Immature natural killer cell (primary cell): ENCODE results near the gene APLP1. TPM values are rescaled to one million over a fixed set of nuclear protein-coding genes. Genes with fewer than 3 reads are reported as not detected.
A peak's percentile ranks its signal among the peaks of the same experiment; 100 is the strongest.
"Not testable (repeated sequence)": the region's sequence is repeated elsewhere in the genome, so short reads cannot be mapped to it uniquely, and the experiment has no call there.

Source experiments
- DNase-seq, 3 donors: peaks; one replicate each; pipeline ENCODE4 v3.0.0; 2022; ENCODE audit warnings: mixed read lengths in 1 of 3
- H3K27ac Mint-ChIP-seq, 6 donors: one replicate each; pipeline ENCODE4 v1.8.0; 2020; ENCODE audit warnings: mixed read lengths in 6 of 6, mild to moderate bottlenecking in 5 of 6, inconsistent platforms in 4 of 6, moderate library complexity in 3 of 6
- H3K27me3 Mint-ChIP-seq, 3 donors: one replicate each; pipeline ENCODE4 v1.8.0; 2020 to 2021; ENCODE audit warnings: low read depth in 3 of 3, mild to moderate bottlenecking in 3 of 3, mixed read lengths in 3 of 3, moderate library complexity in 3 of 3, inconsistent platforms in 1 of 3
- H3K36me3 Mint-ChIP-seq, 3 donors: one replicate each; pipeline ENCODE4 v1.8.0; 2020; ENCODE audit warnings: mixed read lengths in 3 of 3, inconsistent platforms in 2 of 3, mild to moderate bottlenecking in 2 of 3
- H3K4me1 Mint-ChIP-seq, 2 donors: one replicate each; pipeline ENCODE4 v1.8.0; 2020; ENCODE audit warnings: inconsistent platforms in 2 of 2, mild to moderate bottlenecking in 2 of 2, mixed read lengths in 2 of 2, moderate library complexity in 1 of 2
- H3K4me3 Mint-ChIP-seq, 5 donors: one replicate each; pipeline ENCODE4 v1.8.0; 2020; ENCODE audit warnings: mild to moderate bottlenecking in 5 of 5, mixed read lengths in 5 of 5, inconsistent platforms in 3 of 5, moderate library complexity in 3 of 5
- H3K9me3 Mint-ChIP-seq, 6 donors: one replicate each; pipeline ENCODE4 v1.8.0; 2020; ENCODE audit warnings: mild to moderate bottlenecking in 6 of 6, mixed read lengths in 6 of 6, inconsistent platforms in 4 of 6, moderate library complexity in 3 of 6
- polyA plus RNA-seq, 3 donors: library from polyadenylated mRNA; unstranded; fragments of 300-500 nt; fragmentation: Illumina TruSeq; gene quantifications; one replicate each; pipeline ENCODE4 v1.2.3, GENCODE V29; 2021

APLP1 gene
- polyA plus RNA-seq, 3 donors from 2014 or later: 0.72 TPM; not detected in 2

GRCh38 chr19:35908010-35908441 is 39.7 kb downstream of the APLP1 start, which contains the start of gene TYROBP:
Gene TYROBP (minus strand): TSS chr19:35908295. CDS start chr19:35908228, 67 bp downstream.
- DNase-seq: peak; percentile 47 to 52 (median 51)
- H3K9me3 Mint-ChIP-seq: no peaks in the 10 kb centered on the region
- H3K27me3 Mint-ChIP-seq: peaks cover 9 to 19% (median 10%) of the 10 kb centered on the region in 3 donors
- H3K27ac Mint-ChIP-seq: peak within 1 kb of the TSS; percentile 94 to 100 (median 98)
- peak within 1 kb of the TSS; percentile 95 to 99 (median 98) for H3K4me3 Mint-ChIP-seq
- peaks cover 63 to 64% of the 10 kb centered on the region in 2 donors for H3K4me1 Mint-ChIP-seq
- peaks cover 13 to 29% (median 17%) of the 10 kb centered on the region in 3 donors for H3K36me3 Mint-ChIP-seq

- Mint-ChIP-seq H3K36me3 (peaks cover 9 to 23% (median 17%) of the 10 kb centered on the region in 3 donors), H3K4me1 (peaks cover 52 to 53% of the 10 kb centered on the region in 2 donors), H3K4me3 (peak overlapping the region; percentile 95 to 99 (median 98)), H3K9me3 (no peaks in the 10 kb centered on the region), H3K27ac (peak overlapping the region; percentile 94 to 100 (median 98)), H3K27me3 (peaks cover 3 to 14% (median 5%) of the 10 kb centered on the region in 3 donors)
- DNase-seq: peak; percentile 30 to 45 (median 43)
These were observed 40.8 kb downstream of the APLP1 start for GRCh38 chr19:35908973-35909683.

- Mint-ChIP-seq H3K27ac (peak overlapping the region; percentile 94 to 100 (median 98)), H3K4me3 (peak overlapping the region; percentile 95 to 99 (median 98)), H3K36me3 (peaks cover 9 to 17% (median 14%) of the 10 kb centered on the region in 3 donors), H3K4me1 (peaks cover 47 to 48% of the 10 kb centered on the region in 2 donors), H3K27me3 (peaks cover 3 to 12% (median 5%) of the 10 kb centered on the region in 3 donors), H3K9me3 (no peaks in the 10 kb centered on the region)
- no peak for DNase-seq
These were observed 41.3 kb downstream of the APLP1 start for GRCh38 chr19:35909684-35910035.

GRCh38 chr19:35910355-35910754 is 42.0 kb downstream of the APLP1 start:
- peak overlapping the region; percentile 46 to 99 (median 94) for H3K27ac Mint-ChIP-seq
- H3K4me3 Mint-ChIP-seq, H3K9me3 Mint-ChIP-seq, H3K27me3 Mint-ChIP-seq, DNase-seq: not testable (repeated sequence)
- H3K36me3 Mint-ChIP-seq: peaks cover 3 to 10% (median 7%) of the 10 kb centered on the region in 3 donors
- peaks cover 40 to 41% of the 10 kb centered on the region in 2 donors for H3K4me1 Mint-ChIP-seq

- Mint-ChIP-seq H3K27me3 (peaks cover 3 to 8% (median 5%) of the 10 kb centered on the region in 3 donors), H3K4me3 (no peak overlapping the region), H3K36me3 (peaks cover 3 to 10% (median 7%) of the 10 kb centered on the region in 3 donors), H3K4me1 (peaks cover 36 to 40% of the 10 kb centered on the region in 2 donors), H3K9me3 (no peaks in the 10 kb centered on the region), H3K27ac (peak overlapping the region in 5 of 6 donors; percentile 10 to 70 (median 50))
- no peak for DNase-seq
These were observed 42.8 kb downstream of the APLP1 start for GRCh38 chr19:35911173-35911572.

- DNase-seq: no peak
- peak overlapping the region in 4 of 6 donors; percentile 39 to 70 (median 64) for H3K27ac Mint-ChIP-seq
These were observed 43.4 kb downstream of the APLP1 start for GRCh38 chr19:35911790-35912189.

GRCh38 chr19:35913589-35913988 is 45.2 kb downstream of the APLP1 start:
- DNase-seq: no peak
- Mint-ChIP-seq H3K4me1 (peaks cover 13 to 20% of the 10 kb centered on the region in 2 donors), H3K27me3 (peaks cover 0 to 9% (median 0%) of the 10 kb centered on the region in 3 donors), H3K9me3 (no peaks in the 10 kb centered on the region), H3K36me3 (no peaks in the 10 kb centered on the region), H3K4me3 (no peak overlapping the region), H3K27ac (no peak overlapping the region)

More at GRCh38 chr19:35911790-35912189, 43.4 kb downstream of the APLP1 start:
- H3K9me3 Mint-ChIP-seq: no peaks in the 10 kb centered on the region
- H3K4me1 Mint-ChIP-seq: peaks cover 30 to 34% of the 10 kb centered on the region in 2 donors
- no peak overlapping the region for H3K4me3 Mint-ChIP-seq
- peaks cover 3 to 6% (median 5%) of the 10 kb centered on the region in 3 donors for H3K27me3 Mint-ChIP-seq
- H3K36me3 Mint-ChIP-seq: peaks cover 3 to 9% (median 7%) of the 10 kb centered on the region in 3 donors

- DNase-seq: no peak
- Mint-ChIP-seq H3K36me3 (no peaks in the 10 kb centered on the region), H3K27me3 (peaks cover 0 to 6% (median 0%) of the 10 kb centered on the region in 3 donors), H3K27ac (no peak overlapping the region), H3K9me3 (no peaks in the 10 kb centered on the region), H3K4me1 (peaks cover 0 to 5% of the 10 kb centered on the region in 2 donors), H3K4me3 (no peak overlapping the region)
These were observed 47.1 kb downstream of the APLP1 start for GRCh38 chr19:35915443-35915842.

- Mint-ChIP-seq H3K9me3 (no peaks in the 10 kb centered on the region), H3K27me3 (peaks cover 0 to 4% (median 0%) of the 10 kb centered on the region in 3 donors), H3K4me1 (no peaks in the 10 kb centered on the region), H3K36me3 (no peaks in the 10 kb centered on the region), H3K27ac (no peak overlapping the region), H3K4me3 (no peak overlapping the region)
- DNase-seq: no peak
These were observed 50.9 kb downstream of the APLP1 start for GRCh38 chr19:35919306-35919705.

- Mint-ChIP-seq H3K27me3 (peaks cover 0 to 6% (median 0%) of the 10 kb centered on the region in 3 donors), H3K36me3 (peaks cover 0 to 3% (median 3%) of the 10 kb centered on the region in 3 donors), H3K4me1 (peaks cover 0 to 8% of the 10 kb centered on the region in 2 donors), H3K9me3 (no peaks in the 10 kb centered on the region), H3K4me3 (no peak overlapping the region), H3K27ac (no peak overlapping the region)
- DNase-seq: no peak
These were observed 52.6 kb downstream of the APLP1 start for GRCh38 chr19:35921012-35921411.

GRCh38 chr19:35925501-35925900 is 57.1 kb downstream of the APLP1 start:
- DNase-seq: no peak
- Mint-ChIP-seq H3K4me3 (no peak overlapping the region), H3K36me3 (peaks cover 3 to 8% (median 4%) of the 10 kb centered on the region in 3 donors), H3K27ac (peak overlapping the region in 2 of 6 donors; percentile 65 to 74), H3K27me3 (peaks cover 7 to 22% (median 8%) of the 10 kb centered on the region in 3 donors), H3K9me3 (no peaks in the 10 kb centered on the region), H3K4me1 (peaks cover 37 to 42% of the 10 kb centered on the region in 2 donors)

GRCh38 chr19:35928507-35928906 is 60.1 kb downstream of the APLP1 start:
- H3K27ac Mint-ChIP-seq: peak overlapping the region; percentile 87 to 95 (median 90)
- H3K4me3 Mint-ChIP-seq: peak overlapping the region; percentile 66 to 80 (median 78)
- H3K4me1 Mint-ChIP-seq: peaks cover 52 to 56% of the 10 kb centered on the region in 2 donors
- peak; percentile 80 to 83 (median 81) for DNase-seq
- H3K27me3 Mint-ChIP-seq: peaks cover 8 to 28% (median 15%) of the 10 kb centered on the region in 3 donors
- no peaks in the 10 kb centered on the region for H3K9me3 Mint-ChIP-seq
- H3K36me3 Mint-ChIP-seq: peaks cover 3 to 8% (median 4%) of the 10 kb centered on the region in 3 donors
